SU-DHL-6 (cell line): ENCODE results near the gene TRIM2.

Experiments used
- H2AFZ ChIP-seq: fragments of 200-600 bp; sonication (generic); 2 replicates; pipeline ENCODE4 v1.6.1; 2014; ENCODE audit warnings: low read depth, mild to moderate bottlenecking, moderate library complexity, mixed read lengths, antibody characterized with exemption, low read length; ENCODE audit not compliant: severe bottlenecking
- H3F3A ChIP-seq: fragments of 200-600 bp; shearing (Covaris generic); 2 replicates; pipeline ENCODE4 v1.6.0; 2016; ENCODE audit warnings: antibody characterized with exemption, mild to moderate bottlenecking; ENCODE audit not compliant: insufficient read depth
- H3K27ac ChIP-seq: fragments of 200-600 bp; sonication (generic); 2 replicates; pipeline ENCODE4 v1.5.1; 2016; ENCODE audit warnings: low read depth, mild to moderate bottlenecking, low read length, moderate library complexity, mixed read lengths
- H3K27me3 ChIP-seq: fragments of 200-600 bp; sonication (generic), shearing (Covaris generic); 2 replicates; pipeline ENCODE4 v1.6.0; 2014; ENCODE audit warnings: mild to moderate bottlenecking, low read length
- H3K36me3 ChIP-seq: fragments of 200-600 bp; sonication (generic); 2 replicates; pipeline ENCODE4 v1.6.1; 2014; ENCODE audit warnings: mild to moderate bottlenecking, low read length, mixed read lengths
- H3K4me2 ChIP-seq: fragments of 300-600, 200-600 bp; shearing (Covaris generic), sonication (generic); 2 replicates; pipeline ENCODE4 v1.6.0; 2014; ENCODE audit warnings: low read length, low read depth, mild to moderate bottlenecking; ENCODE audit not compliant: poor library complexity, severe bottlenecking
- H3K4me3 ChIP-seq: fragments of 200-600 bp; sonication (generic); 2 replicates; pipeline ENCODE4 v1.5.1; 2014; ENCODE audit warnings: antibody characterized with exemption, low read length, mild to moderate bottlenecking, mixed read lengths; ENCODE audit not compliant: insufficient read depth, poor library complexity, severe bottlenecking
- H3K79me2 ChIP-seq: fragments of 200-600 bp; sonication (generic); 2 replicates; pipeline ENCODE4 v1.6.1; 2014; ENCODE audit warnings: mild to moderate bottlenecking, low read length, moderate library complexity; ENCODE audit not compliant: insufficient read depth
- H3K9ac ChIP-seq: fragments of 200-600 bp; sonication (generic); 2 replicates; pipeline ENCODE4 v1.7.0; 2014; ENCODE audit warnings: mild to moderate bottlenecking, low read length
- H3K9me2 ChIP-seq: fragments of 200-600 bp; sonication (generic); replicated peaks from 2 replicates; pipeline ENCODE4 v1.6.1; 2014; ENCODE audit warnings: low read length; ENCODE audit not compliant: insufficient read depth
- H3K9me3 ChIP-seq: fragments of 200-600 bp; sonication (generic); 2 replicates; pipeline ENCODE4 v1.6.1; 2014; ENCODE audit warnings: low read length, mixed read lengths; ENCODE audit not compliant: insufficient read depth
- H4K20me1 ChIP-seq: fragments of 200-600 bp; sonication (generic); 2 replicates; pipeline ENCODE4 v1.6.1; 2014; ENCODE audit warnings: low read depth, mild to moderate bottlenecking, antibody characterized with exemption, low read length, moderate library complexity, mixed read lengths
- CTCF ChIP-seq: fragments of 200-600 bp; sonication (generic); IDR thresholded peaks from one replicate; pipeline ENCODE4 v1.5.1; 2017; ENCODE audit warnings: antibody characterized with exemption, mild to moderate bottlenecking, low read length, moderate library complexity; ENCODE audit not compliant: insufficient read depth, poor library complexity, severe bottlenecking
- EZH2phosphoT487 ChIP-seq: fragments of 200-600 bp; sonication (generic), shearing (Covaris generic); conservative IDR thresholded peaks from 2 replicates; pipeline ENCODE4 v1.6.1; 2018; ENCODE audit warnings: mild to moderate bottlenecking, antibody characterized with exemption, low read length, moderate library complexity, mixed read lengths

Gene TRIM2

DNA sequence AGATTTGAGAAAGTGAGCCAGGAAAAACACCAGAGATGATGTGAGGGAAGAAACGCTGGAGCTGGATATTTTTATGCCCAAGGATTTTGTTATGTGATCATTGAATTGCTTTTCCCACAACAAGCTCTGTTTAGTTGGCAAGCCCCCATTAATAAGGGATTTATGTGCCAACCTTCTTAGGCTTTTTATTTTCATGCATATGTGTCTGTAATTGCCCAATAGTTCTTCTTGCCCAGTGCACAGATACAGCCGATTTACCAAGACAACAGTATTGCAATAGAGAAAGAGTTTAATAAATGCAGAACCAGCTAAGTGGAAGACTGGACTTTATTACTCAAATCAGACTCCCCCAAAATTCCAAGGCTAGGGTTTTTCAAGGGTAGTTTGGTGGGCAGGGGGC lies 57.7 kb downstream of the TRIM2 start:
- Histone ChIP-seq H3K9me3 (no peaks in the 10 kb centered on the region), H3K27me3 (no peaks in the 10 kb centered on the region), H3K4me2 (no peak overlapping the region), H3K9me2 (no peaks in the 10 kb centered on the region), H3F3A (no peaks in the 10 kb centered on the region), H3K27ac (no peak overlapping the region), H2AFZ (no peak overlapping the region), H3K36me3 (no peaks in the 10 kb centered on the region), H3K79me2 (no peaks in the 10 kb centered on the region), H3K9ac (no peak overlapping the region), H4K20me1 (no peaks in the 10 kb centered on the region), H3K4me3 (no peak overlapping the region)
- TF ChIP-seq CTCF, result no peak
- no peak for TF ChIP-seq EZH2phosphoT487

- Histone ChIP-seq H3F3A (no peaks in the 10 kb centered on the region), H4K20me1 (no peaks in the 10 kb centered on the region), H3K9me2 (no peaks in the 10 kb centered on the region), H3K4me2 (no peak overlapping the region), H3K9ac (no peak overlapping the region), H3K4me3 (no peak overlapping the region), H3K36me3 (no peaks in the 10 kb centered on the region), H3K27ac (no peak overlapping the region), H2AFZ (no peak overlapping the region), H3K79me2 (no peaks in the 10 kb centered on the region), H3K9me3 (no peaks in the 10 kb centered on the region), H3K27me3 (no peaks in the 10 kb centered on the region)
- TF ChIP-seq CTCF, result no peak
- TF ChIP-seq EZH2phosphoT487, result no peak
Observed at GRCh38 chr4:153265306-153266047, 61.2 kb downstream of the TRIM2 start.

- no peak for TF ChIP-seq EZH2phosphoT487
- no peak for TF ChIP-seq CTCF
- no peaks in the 10 kb centered on the region for H3K9me2 ChIP-seq
- H3K4me3 ChIP-seq, result no peak overlapping the region
- no peaks in the 10 kb centered on the region for H4K20me1 ChIP-seq
- no peak overlapping the region for H3K9ac ChIP-seq
- H3K9me3 ChIP-seq, result no peaks in the 10 kb centered on the region
- H3K36me3 ChIP-seq, result no peaks in the 10 kb centered on the region
- no peaks in the 10 kb centered on the region for H3K79me2 ChIP-seq
- H3K27ac ChIP-seq, result no peak overlapping the region
- no peaks in the 10 kb centered on the region for H3K27me3 ChIP-seq
- H2AFZ ChIP-seq, result no peak overlapping the region
- H3K4me2 ChIP-seq, result no peak overlapping the region
- H3F3A ChIP-seq, result no peaks in the 10 kb centered on the region
Observed at GRCh38 chr4:153266988-153267387, 62.7 kb downstream of the TRIM2 start.
